Measurements from ENCODE around the gene CTCFL. TPM values are rescaled to one million over a fixed set of nuclear protein-coding genes. Genes with fewer than 3 reads are reported as not detected.

The CTCFL gene
- total and polyA plus RNA-seq, 2 of the 13 experiments (the other 11 are each of a cell fraction or from before 2014, with no cell fraction given): 0.04 TPM; not detected in 1

DNA sequence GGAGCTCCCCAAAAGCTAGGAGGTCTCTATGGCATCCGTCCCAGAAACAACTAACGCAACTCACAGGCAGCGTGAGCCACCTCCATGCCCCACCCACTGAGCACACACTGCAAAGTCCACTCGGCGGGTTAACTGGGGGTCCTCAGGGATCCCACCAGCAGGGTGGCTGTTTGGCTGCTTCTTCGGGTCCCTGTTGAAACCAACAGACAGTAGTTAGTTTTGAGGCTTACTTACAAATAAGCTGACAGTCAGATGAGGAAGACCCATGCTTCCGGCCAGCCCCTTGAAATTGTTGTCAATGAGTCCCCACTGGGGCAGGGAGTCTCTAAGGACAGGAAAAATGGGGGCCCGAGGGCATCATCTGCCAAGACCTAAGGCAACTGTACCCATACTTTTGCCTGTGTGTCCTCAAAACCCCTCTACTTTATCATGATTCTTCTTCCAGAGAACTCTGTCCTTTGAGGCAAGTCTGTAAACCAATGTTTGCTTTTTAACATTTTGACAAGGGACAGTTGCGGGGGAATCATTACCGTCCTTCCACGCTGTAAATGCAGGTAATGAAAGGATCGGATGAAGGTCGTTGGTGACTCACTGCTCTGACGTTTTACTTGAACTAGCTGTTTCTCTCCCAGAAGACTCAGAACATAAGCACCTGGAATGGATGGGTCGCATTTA is 33.8 kb upstream of the CTCFL start (continued):
- TF ChIP-seq, protein P1, sequence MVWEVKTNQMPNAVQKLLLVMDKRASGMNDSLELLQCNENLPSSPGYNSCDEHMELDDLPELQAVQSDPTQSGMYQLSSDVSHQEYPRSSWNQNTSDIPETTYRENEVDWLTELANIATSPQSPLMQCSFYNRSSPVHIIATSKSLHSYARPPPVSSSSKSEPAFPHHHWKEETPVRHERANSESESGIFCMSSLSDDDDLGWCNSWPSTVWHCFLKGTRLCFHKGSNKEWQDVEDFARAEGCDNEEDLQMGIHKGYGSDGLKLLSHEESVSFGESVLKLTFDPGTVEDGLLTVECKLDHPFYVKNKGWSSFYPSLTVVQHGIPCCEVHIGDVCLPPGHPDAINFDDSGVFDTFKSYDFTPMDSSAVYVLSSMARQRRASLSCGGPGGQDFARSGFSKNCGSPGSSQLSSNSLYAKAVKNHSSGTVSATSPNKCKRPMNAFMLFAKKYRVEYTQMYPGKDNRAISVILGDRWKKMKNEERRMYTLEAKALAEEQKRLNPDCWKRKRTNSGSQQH (CRISPR knock-in tag; IDR thresholded peaks at IDR 0.05; ENCODE audit: low read depth): peak; percentile 87
- TF ChIP-seq ZNF780A (CRISPR knock-in tag; IDR thresholded peaks at IDR 0.05) (no peak), ZFY (CRISPR knock-in tag; IDR thresholded peaks at IDR 0.05) (no peak; the same call in 1 of the 2 replicates), STAT5B (CRISPR knock-in tag; IDR thresholded peaks at IDR 0.05) (no peak), ZNF468 (CRISPR knock-in tag; IDR thresholded peaks at IDR 0.05) (no peak), FOXK1 (CRISPR knock-in tag; IDR thresholded peaks at IDR 0.05; ENCODE audit: borderline replicate concordance, low read depth) (0 out of 2 replicates have a peak, but pooled peaks have one; percentile 1), ZNF883 (CRISPR knock-in tag; IDR thresholded peaks at IDR 0.05; ENCODE audit: not compliant biosample characterization) (peak; percentile 30), ZBTB21 (CRISPR knock-in tag; IDR thresholded peaks at IDR 0.05) (peak; percentile 88), ELF3 (CRISPR knock-in tag; IDR thresholded peaks at IDR 0.05) (no peak; the same call in 1 of the 2 replicates), KAT7 (CRISPR knock-in tag; IDR thresholded peaks at IDR 0.05; ENCODE audit: borderline replicate concordance) (peak; percentile 20), NONO (IDR thresholded peaks at IDR 0.05) (no peak), NONO (CRISPR knock-in tag; conservative IDR thresholded peaks at IDR 0.05) (peak; percentile 57; the same call in 1 of the 2 replicates), ZSCAN30 (CRISPR knock-in tag; IDR thresholded peaks at IDR 0.05) (no peak), ZNF782 (CRISPR knock-in tag; IDR thresholded peaks at IDR 0.05; ENCODE audit: borderline replicate concordance) (no peak), REPIN1 (CRISPR knock-in tag; IDR thresholded peaks at IDR 0.05; ENCODE audit: borderline replicate concordance, low read depth) (0 out of 2 replicates have a peak, but pooled peaks have one; percentile 64), SMARCE1 (IDR thresholded peaks at IDR 0.05; ENCODE audit: borderline replicate concordance) (peak; percentile 20; the same call in 1 of the 2 replicates), HMGA1 (CRISPR knock-in tag; conservative IDR thresholded peaks at IDR 0.05) (no peak), NFKBIZ (CRISPR knock-in tag; IDR thresholded peaks at IDR 0.05) (no peak), RNF2 (conservative IDR thresholded peaks at IDR 0.05; ENCODE audit: low read depth) (no peak)
- TF ChIP-seq, protein P2, sequence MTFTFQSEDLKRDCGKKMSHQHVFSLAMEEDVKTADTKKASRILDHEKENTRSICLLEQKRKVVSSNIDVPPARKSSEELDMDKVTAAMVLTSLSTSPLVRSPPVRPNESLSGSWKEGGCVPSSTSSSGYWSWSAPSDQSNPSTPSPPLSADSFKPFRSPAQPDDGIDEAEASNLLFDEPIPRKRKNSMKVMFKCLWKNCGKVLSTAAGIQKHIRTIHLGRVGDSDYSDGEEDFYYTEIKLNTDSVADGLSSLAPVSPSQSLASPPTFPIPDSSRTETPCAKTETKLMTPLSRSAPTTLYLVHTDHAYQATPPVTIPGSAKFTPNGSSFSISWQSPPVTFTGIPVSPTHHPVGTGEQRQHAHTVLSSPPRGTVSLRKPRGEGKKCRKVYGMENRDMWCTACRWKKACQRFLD (CRISPR knock-in tag; IDR thresholded peaks at IDR 0.05; ENCODE audit: borderline replicate concordance): 0 out of 2 replicates have a peak, but pooled peaks have one; percentile 69
- TF ChIP-seq, protein P3, sequence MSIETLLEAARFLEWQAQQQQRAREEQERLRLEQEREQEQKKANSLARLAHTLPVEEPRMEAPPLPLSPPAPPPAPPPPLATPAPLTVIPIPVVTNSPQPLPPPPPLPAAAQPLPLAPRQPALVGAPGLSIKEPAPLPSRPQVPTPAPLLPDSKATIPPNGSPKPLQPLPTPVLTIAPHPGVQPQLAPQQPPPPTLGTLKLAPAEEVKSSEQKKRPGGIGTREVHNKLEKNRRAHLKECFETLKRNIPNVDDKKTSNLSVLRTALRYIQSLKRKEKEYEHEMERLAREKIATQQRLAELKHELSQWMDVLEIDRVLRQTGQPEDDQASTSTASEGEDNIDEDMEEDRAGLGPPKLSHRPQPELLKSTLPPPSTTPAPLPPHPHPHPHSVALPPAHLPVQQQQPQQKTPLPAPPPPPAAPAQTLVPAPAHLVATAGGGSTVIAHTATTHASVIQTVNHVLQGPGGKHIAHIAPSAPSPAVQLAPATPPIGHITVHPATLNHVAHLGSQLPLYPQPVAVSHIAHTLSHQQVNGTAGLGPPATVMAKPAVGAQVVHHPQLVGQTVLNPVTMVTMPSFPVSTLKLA (IDR thresholded peaks at IDR 0.05): no peak
- TF ChIP-seq, protein P4, sequence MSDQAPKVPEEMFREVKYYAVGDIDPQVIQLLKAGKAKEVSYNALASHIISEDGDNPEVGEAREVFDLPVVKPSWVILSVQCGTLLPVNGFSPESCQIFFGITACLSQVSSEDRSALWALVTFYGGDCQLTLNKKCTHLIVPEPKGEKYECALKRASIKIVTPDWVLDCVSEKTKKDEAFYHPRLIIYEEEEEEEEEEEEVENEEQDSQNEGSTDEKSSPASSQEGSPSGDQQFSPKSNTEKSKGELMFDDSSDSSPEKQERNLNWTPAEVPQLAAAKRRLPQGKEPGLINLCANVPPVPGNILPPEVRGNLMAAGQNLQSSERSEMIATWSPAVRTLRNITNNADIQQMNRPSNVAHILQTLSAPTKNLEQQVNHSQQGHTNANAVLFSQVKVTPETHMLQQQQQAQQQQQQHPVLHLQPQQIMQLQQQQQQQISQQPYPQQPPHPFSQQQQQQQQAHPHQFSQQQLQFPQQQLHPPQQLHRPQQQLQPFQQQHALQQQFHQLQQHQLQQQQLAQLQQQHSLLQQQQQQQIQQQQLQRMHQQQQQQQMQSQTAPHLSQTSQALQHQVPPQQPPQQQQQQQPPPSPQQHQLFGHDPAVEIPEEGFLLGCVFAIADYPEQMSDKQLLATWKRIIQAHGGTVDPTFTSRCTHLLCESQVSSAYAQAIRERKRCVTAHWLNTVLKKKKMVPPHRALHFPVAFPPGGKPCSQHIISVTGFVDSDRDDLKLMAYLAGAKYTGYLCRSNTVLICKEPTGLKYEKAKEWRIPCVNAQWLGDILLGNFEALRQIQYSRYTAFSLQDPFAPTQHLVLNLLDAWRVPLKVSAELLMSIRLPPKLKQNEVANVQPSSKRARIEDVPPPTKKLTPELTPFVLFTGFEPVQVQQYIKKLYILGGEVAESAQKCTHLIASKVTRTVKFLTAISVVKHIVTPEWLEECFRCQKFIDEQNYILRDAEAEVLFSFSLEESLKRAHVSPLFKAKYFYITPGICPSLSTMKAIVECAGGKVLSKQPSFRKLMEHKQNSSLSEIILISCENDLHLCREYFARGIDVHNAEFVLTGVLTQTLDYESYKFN (CRISPR knock-in tag; conservative IDR thresholded peaks at IDR 0.05): peak; percentile 64
